ENCODE measurements around the gene LAMTOR4.

LAMTOR4 gene

DNA sequence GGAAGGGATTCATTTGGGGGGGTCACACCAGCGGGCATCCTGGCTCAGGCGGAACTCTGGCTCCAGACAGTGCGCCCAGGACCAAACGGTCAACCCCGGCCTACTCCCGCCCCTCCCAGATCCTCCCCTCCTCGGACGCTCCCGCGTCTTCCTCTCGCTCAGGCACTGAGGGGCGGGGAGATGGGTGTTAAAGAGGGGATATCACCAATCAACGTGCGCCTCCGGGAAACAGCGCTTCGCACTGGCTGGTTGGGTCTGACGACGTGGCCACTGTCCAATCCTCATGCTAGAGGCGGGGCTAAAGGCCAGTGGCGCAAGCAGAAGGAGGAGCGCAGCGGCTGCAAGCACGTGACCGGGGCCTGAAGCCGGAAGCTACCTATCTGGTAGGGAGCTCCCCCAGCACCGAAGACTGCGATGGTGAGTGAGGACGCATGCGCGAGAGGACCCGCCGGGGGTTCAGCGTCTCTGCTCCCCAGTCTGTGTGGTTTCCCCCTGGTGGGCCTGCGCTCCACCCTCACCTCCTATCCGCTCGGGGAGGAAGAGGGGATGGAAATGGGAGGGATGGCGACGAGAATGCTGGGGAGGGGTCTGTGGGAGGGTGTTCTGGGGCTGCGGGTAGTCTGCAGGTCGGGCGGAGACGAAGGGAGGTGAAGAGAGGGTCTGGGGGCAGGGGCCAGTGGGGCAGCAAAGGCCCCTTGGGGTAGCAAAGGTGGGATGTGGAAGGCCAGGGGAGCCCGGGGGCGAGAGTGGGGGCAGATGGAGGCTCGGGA lies at the start of gene LAMTOR4:
Gene LAMTOR4 (plus strand): TSS at position 360 of the 770 bp plus-strand sequence. CDS start 55 bp downstream, at position 415.
- peak; percentile 100 for DNase-seq (ENCODE audit: low spot score)

DNA sequence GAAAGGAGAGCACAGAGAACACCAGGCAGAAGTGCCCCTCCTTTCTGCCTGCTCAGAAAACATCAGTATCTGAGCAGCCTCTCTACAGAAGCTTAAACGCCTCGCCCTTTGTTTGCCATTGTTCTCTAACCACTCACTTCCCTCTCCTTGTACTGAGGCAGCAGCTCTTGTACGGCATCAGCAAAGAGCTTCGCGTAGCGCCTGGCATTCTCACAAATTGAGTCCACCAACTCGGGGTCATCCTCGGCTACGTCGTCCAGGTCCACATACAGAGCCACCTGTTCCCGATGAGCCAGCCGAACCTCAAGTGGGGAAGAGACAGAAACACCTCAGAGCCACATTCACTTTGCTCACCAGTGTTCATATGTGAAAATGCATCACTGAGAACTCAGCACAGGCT lies 49.3 kb upstream of the LAMTOR4 start:
- no peak for DNase-seq (ENCODE audit: low spot score)

DNA sequence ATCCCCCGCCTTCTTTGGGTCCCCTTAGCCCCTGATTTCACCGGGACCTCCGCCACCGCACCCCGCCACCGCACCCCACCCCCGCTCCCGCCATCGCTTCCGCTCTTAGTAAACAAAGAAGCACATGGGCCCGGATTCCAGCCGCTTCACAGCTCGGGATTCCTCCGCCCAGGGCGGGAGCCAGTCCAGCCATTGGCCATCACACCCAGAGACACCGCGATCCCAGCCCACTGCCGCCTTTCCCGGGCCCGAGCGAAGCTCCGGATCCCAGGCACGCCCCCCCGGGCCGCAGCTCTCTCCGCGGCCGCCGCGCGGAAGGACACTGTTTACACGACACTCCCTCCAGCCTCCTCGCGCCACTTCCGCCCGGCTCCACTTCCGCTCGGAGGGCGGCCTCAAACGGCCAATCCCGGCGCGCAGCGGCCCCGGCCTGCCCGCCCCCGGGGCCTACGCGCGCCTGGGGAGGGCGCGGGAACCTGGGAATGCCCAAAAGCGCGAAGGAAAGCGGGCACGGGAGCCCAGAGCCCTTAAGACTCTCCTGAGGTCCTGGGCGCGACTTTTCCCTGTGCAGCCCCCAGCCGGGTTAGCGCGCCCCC lies 48.2 kb upstream of the LAMTOR4 start:
- DNase-seq (ENCODE audit: low spot score) = peak; percentile 93

DNA sequence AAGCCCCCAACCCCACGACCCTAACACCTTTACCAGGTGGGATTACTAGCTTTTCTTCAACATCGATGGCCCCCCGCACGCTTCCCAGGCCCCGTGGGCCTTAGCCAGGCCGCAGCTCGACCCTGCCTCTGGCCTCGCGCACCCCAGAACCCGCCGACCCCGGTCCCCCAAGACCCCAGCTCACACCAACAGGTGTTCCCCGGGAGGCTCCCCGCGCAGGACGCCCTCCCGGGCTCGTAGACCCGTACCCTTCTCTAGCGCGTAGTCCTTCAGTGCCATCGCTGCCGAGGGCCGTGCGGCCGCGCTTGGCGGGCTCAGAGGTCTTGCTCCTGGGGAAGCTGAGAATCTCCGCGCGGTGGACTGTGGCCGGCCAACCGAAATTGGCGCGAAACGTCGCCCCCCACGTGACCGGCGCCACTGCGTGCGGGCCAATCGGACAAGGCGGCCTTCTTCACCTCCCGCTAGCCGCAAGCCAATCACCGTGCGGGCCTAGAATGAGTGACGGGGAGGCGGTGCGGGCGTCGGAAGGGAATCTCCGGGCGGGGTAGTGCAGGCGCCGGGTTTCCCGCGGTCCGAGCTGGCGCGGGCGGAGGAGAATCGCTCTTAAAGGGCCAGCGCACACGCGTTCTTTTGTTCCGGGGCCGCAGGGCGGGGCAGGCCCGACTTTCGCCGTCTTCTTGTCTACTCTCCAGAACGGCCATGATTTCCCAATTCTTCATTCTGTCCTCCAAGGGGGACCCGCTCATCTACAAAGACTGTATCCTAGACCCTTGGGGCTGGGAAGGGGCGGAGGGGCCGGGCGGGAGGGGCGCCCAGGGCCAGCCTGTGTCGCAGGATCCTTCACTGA lies 47.5 kb upstream of the LAMTOR4 start, which contains the start of the genes AP4M1 and MCM7:
Gene AP4M1 (plus strand): TSS at position 628 of the 847 bp plus-strand sequence. CDS start 72 bp downstream, at position 700.
Gene MCM7 (minus strand): TSS at position 382 of the 847 bp plus-strand sequence. CDS start 103 bp downstream, at position 279.
- DNase-seq (ENCODE audit: low spot score) = peak; percentile 99

DNA sequence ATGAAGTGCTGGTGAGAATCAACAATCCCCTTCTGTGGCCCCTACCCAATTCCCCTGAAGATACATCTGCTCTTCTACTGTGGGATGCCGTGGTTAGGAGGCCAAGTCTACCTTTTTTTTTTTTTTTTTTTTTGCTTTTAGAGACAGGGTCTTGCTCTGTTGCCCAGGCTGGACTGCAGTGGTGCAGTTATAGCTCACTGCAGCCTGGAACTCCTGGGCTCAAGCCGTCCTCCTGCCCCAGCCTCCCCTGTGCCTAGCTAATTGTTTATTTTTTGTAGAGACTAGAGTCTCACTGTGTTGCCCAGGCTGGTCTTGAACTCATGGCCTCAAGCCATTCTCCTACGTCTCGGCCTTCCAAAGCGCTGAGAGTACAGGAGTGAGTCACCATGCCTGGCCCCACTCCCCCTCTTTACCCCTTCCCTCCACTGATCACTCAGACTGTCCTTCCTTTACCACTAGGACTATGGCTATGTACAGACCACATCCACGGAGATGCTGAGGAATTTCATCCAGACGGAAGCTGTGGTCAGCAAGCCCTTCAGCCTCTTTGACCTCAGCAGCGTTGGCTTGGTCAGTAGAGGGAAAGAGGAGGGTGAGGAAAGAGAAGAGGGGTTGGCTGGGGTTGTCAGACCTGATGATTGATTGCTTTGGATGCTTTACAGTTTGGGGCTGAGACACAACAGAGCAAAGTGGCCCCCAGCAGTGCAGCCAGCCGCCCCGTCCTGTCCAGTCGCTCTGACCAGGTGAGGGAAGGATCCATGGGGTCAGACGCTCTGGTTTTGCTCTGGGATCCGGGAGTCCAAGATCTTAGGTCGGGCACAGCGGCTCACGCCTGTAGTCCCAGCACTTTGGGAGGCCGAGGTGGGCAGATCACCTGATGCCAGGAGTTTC lies 45.5 kb upstream of the LAMTOR4 start:
- no peak for DNase-seq (ENCODE audit: low spot score)

DNA sequence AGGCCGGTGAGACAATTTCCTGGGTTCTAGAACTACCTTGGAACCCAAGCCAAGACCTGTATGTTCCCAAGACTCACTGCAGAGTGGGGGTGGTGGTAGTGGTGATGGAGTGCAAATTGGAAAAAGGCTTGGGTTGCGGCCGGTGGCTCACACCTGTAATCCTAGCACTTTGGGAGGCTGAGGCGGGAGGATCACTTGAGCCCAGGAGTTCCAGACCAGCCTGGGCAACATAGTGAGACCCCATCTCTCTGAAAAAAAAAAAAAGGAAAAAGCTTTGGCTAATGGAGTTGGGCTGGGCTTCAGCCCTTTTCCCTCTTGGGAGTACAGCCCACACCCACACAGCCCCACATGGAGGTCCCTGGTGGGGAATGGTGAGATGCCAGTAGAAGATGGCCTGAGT lies 43.2 kb upstream of the LAMTOR4 start:
- DNase-seq (ENCODE audit: low spot score) = no peak

GRCh38 chr7:100106633-100107032 lies 42.1 kb upstream of the LAMTOR4 start:
- DNase-seq (ENCODE audit: low spot score) = no peak

GRCh38 chr7:100107125-100107737 lies 41.5 kb upstream of the LAMTOR4 start:
- no peak for DNase-seq (ENCODE audit: low spot score)

DNA sequence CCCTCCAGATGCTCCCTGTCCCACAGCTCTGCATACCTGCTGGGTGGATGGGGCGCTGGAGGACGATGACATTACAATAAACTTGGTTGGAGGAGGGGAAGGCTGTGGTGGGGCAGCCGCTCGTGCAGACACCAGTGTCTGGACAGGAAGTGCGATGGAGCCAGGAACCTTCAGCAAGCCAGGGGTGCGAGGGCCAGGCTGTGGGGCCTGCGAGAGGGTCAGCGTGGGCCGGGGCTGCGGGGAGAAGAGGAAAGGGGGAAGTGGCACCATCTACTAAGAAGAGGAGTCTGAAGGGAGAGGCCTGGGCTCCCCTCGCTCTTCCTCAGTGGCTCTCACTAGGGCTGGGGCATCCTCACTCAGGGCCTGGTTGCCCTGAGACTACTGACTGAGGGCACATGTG lies 40.8 kb upstream of the LAMTOR4 start:
- DNase-seq (ENCODE audit: low spot score) = no peak

- DNase-seq (ENCODE audit: low spot score) = no peak
These were observed 39.1 kb upstream of the LAMTOR4 start for GRCh38 chr7:100109521-100110163.

DNA sequence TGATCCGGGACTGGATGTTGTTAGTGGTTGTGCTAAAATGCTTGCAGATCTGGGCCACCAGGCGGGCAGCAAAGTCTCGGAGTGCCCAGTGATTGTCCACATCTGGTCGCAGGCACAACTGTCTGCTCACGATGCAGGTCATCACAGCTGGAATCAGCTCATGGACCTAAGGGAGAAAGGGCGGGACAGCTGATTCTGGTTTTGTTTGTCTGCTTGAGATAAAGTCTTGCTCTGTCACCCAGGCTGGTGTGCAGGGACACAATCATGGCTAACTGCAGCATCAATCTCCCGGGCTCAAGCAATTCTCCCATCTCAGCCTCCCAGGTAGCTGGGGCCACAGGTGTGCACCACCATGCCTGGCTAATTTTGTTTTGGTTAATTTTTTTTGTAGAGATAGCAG lies 37.6 kb upstream of the LAMTOR4 start:
- no peak for DNase-seq (ENCODE audit: low spot score)

- no peak for DNase-seq (ENCODE audit: low spot score)
These were observed 36.8 kb upstream of the LAMTOR4 start for GRCh38 chr7:100111914-100112313.

GRCh38 chr7:100115026-100115425 lies 33.7 kb upstream of the LAMTOR4 start:
- DNase-seq (ENCODE audit: low spot score) = no peak

GRCh38 chr7:100118388-100119071 lies 30.2 kb upstream of the LAMTOR4 start:
- no peak for DNase-seq (ENCODE audit: low spot score)

DNA sequence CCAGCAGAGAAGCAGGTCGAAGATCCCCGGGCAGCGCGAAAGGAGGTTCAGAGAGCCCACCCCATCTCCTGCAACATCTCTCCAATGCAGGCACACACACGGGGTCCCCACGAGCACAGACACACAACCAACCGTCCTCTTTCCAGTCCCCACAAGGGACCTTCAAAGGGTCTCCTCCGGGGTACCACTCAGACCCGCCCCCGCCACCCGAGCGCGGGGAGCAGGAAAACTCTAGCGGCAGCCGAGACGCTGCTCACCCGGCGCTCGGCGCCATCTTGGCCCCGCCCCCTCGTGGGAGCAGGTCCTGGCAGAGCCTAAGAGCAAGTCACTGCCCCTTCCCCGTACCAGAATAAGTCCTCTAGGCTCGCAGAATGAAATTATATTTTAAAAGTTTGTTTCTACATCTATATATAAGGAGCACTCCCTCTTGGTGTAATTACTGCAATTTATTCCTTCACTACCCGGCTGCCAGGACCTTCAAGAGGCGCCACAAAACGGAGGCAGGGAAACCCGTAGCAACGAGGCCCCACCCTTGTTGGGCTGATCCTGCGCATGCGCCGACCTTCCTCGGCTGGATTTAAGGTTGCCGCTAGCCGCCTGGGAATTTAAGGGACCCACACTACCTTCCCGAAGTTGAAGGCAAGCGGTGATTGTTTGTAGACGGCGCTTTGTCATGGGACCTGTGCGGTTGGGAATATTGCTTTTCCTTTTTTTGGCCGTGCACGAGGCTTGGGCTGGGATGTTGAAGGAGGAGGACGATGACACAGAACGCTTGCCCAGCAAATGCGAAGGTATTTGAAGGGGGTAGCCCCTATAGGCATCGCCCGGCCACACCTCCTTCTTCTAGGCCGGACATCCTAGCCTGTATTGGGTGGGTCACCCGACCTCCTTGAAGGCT lies 29.4 kb upstream of the LAMTOR4 start, which contains the start of the genes CNPY4 and TAF6:
Gene CNPY4 (plus strand): TSS at position 563 of the 898 bp plus-strand sequence. CDS start 111 bp downstream, at position 674.
Gene TAF6 (minus strand): TSS at position 287 of the 898 bp plus-strand sequence. CDS start 5,149 bp downstream, outside the sequence.
- peak; percentile 98 for DNase-seq (ENCODE audit: low spot score)

- peak; percentile 82 for DNase-seq (ENCODE audit: low spot score)
These were observed 28.6 kb upstream of the LAMTOR4 start for GRCh38 chr7:100119970-100120732.

GRCh38 chr7:100120733-100121036 lies 28.0 kb upstream of the LAMTOR4 start:
- DNase-seq (ENCODE audit: low spot score) = no peak

DNA sequence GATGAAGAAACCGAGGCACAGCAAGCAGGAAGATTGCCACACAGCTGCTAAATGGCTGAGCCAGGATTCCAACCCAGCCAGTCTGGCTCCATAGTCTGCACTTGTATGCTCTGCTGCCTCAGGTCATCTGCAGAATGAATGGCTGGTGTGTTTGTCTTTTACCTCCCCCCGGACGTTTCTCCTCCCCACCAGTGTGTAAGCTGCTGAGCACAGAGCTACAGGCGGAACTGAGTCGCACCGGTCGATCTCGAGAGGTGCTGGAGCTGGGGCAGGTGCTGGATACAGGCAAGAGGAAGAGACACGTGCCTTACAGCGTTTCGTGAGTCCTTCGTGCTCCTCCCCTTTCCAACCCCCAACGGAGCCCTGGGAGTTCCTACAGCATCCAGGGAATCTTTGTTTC lies 26.7 kb upstream of the LAMTOR4 start:
- DNase-seq (ENCODE audit: low spot score) = no peak

Measured in Ammon's horn (tissue), 1 donor.